GM18858 (cell line): ENCODE measurements around the gene ARL8A.

Source experiments
- ATAC-seq: cut with Tn5 transposase; IDR thresholded peaks from one replicate; pipeline ENCODE4 v1.9.1; 2021; ENCODE audit not compliant: unreplicated experiment

The ARL8A gene

GRCh38 chr1:202084791-202085681 is 59.5 kb downstream of the ARL8A start:
- ATAC-seq = no peak
